ENCODE results near the gene TRIM41. TPM values are rescaled to one million over a fixed set of nuclear protein-coding genes. Genes with fewer than 3 reads are reported as not detected.
A peak's percentile ranks its signal among the peaks of the same experiment; 100 is the strongest.

The TRIM41 gene
- total and polyA plus RNA-seq, 9 of the 15 experiments (the other 6 are each of a cell fraction or from before 2014, with no cell fraction given) = 1.8 to 47.6 (median 20.9) TPM

GRCh38 chr5:181243564-181244343 lies 20.7 kb downstream of the TRIM41 start, which contains the start of gene RACK1 (continued):
- TF ChIP-seq, protein P1, sequence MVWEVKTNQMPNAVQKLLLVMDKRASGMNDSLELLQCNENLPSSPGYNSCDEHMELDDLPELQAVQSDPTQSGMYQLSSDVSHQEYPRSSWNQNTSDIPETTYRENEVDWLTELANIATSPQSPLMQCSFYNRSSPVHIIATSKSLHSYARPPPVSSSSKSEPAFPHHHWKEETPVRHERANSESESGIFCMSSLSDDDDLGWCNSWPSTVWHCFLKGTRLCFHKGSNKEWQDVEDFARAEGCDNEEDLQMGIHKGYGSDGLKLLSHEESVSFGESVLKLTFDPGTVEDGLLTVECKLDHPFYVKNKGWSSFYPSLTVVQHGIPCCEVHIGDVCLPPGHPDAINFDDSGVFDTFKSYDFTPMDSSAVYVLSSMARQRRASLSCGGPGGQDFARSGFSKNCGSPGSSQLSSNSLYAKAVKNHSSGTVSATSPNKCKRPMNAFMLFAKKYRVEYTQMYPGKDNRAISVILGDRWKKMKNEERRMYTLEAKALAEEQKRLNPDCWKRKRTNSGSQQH (CRISPR knock-in tag; IDR thresholded peaks at IDR 0.05) = peak; percentile 56
- peak; percentile 75 for TF ChIP-seq ZNF263 (CRISPR knock-in tag; IDR thresholded peaks at IDR 0.05; ENCODE audit: borderline replicate concordance)
- TF ChIP-seq TRIM24 (IDR thresholded peaks at IDR 0.05) = no peak
- 0 out of 2 replicates have a peak, but pooled peaks have one; percentile 21 for TF ChIP-seq ZNF764 (CRISPR knock-in tag; IDR thresholded peaks at IDR 0.05; ENCODE audit: low read depth)
- 0 out of 2 replicates have a peak, but pooled peaks have one; percentile 37 for TF ChIP-seq JUND (IDR thresholded peaks at IDR 0.05; ENCODE audit: borderline replicate concordance, low read depth, low read length)
- TF ChIP-seq JUND (tag; IDR thresholded peaks at IDR 0.05; ENCODE audit: borderline replicate concordance, low read depth, low read length) = no peak; the same call in 2 of the 3 replicates
- no peak for TF ChIP-seq TOE1 (IDR thresholded peaks at IDR 0.05; ENCODE audit: borderline replicate concordance)
- peak; percentile 91; the same call in 1 of the 2 replicates for TF ChIP-seq TOE1 (CRISPR knock-in tag; IDR thresholded peaks at IDR 0.05; ENCODE audit: borderline replicate concordance, low read depth)
- TF ChIP-seq VEZF1 (CRISPR knock-in tag; IDR thresholded peaks at IDR 0.05) = peak; percentile 71; the same call in 1 of the 2 replicates
- TF ChIP-seq ZC3H11A (IDR thresholded peaks at IDR 0.05; ENCODE audit: low read depth, low read length) = peak; percentile 61; the same call in 1 of the 2 replicates
- TF ChIP-seq, protein P2, sequence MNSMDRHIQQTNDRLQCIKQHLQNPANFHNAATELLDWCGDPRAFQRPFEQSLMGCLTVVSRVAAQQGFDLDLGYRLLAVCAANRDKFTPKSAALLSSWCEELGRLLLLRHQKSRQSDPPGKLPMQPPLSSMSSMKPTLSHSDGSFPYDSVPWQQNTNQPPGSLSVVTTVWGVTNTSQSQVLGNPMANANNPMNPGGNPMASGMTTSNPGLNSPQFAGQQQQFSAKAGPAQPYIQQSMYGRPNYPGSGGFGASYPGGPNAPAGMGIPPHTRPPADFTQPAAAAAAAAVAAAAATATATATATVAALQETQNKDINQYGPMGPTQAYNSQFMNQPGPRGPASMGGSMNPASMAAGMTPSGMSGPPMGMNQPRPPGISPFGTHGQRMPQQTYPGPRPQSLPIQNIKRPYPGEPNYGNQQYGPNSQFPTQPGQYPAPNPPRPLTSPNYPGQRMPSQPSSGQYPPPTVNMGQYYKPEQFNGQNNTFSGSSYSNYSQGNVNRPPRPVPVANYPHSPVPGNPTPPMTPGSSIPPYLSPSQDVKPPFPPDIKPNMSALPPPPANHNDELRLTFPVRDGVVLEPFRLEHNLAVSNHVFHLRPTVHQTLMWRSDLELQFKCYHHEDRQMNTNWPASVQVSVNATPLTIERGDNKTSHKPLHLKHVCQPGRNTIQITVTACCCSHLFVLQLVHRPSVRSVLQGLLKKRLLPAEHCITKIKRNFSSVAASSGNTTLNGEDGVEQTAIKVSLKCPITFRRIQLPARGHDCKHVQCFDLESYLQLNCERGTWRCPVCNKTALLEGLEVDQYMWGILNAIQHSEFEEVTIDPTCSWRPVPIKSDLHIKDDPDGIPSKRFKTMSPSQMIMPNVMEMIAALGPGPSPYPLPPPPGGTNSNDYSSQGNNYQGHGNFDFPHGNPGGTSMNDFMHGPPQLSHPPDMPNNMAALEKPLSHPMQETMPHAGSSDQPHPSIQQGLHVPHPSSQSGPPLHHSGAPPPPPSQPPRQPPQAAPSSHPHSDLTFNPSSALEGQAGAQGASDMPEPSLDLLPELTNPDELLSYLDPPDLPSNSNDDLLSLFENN (IDR thresholded peaks at IDR 0.05; ENCODE audit: low read depth in 2 of 2, low read length in 2 of 2) = 0 out of 4 replicates have a peak, but pooled peaks of 1 of the 2 experiments have one; percentile 54
- peak; percentile 69; the same call in 1 of the 2 replicates for TF ChIP-seq NR2C2 (CRISPR knock-in tag; IDR thresholded peaks at IDR 0.05)
- peak; percentile 95 for TF ChIP-seq NR2C2 (tag; IDR thresholded peaks at IDR 0.05)
- TF ChIP-seq NONO (IDR thresholded peaks at IDR 0.05; ENCODE audit: low read depth in 2 of 2, low read length in 1 of 2) = peak in 1 of 2 experiments; percentile 97; a peak in 2 of 4 replicates
- no peak for TF ChIP-seq ZNF24 (IDR thresholded peaks at IDR 0.05)
- TF ChIP-seq CREB1 (IDR thresholded peaks at IDR 0.05) = no peak; the same call in 1 of the 2 replicates
- TF ChIP-seq CREB1 (CRISPR knock-in tag; IDR thresholded peaks at IDR 0.05) = peak; percentile 48
- TF ChIP-seq RBM15 (IDR thresholded peaks at IDR 0.05; ENCODE audit: insufficient read depth, low read length) = no peak
- no peak for TF ChIP-seq ZNF707 (CRISPR knock-in tag; conservative IDR thresholded peaks at IDR 0.05)
- peak; percentile 80 for TF ChIP-seq ETV5 (CRISPR knock-in tag; IDR thresholded peaks at IDR 0.05; ENCODE audit: low read depth)
- peak; percentile 4; the same call in 1 of the 2 replicates for TF ChIP-seq SRSF3 (IDR thresholded peaks at IDR 0.05; ENCODE audit: insufficient read depth, low read length)

All from K562 (cell line).